B cell (primary cell): ENCODE results near the gene PRKAG2. TPM values are rescaled to one million over a fixed set of nuclear protein-coding genes. Genes with fewer than 3 reads are reported as not detected.

Experiments
- ATAC-seq: fragments of 200-7000 bp; cut with Tn5 transposase; one replicate; pipeline ENCODE4 v1.10.0; 2021; ENCODE audit warnings: low read depth, mild to moderate bottlenecking, moderate number of reproducible peaks, moderate library complexity
- CTCF ChIA-PET: fragments of 350-600 bp; sonication (Branson Sonifier 250); formaldehyde crosslinking; loops from one replicate; lab custom pipeline; 2021; ENCODE audit warnings: antibody characterized with exemption, inconsistent platforms; lab: Charles Lee
- POLR2A ChIA-PET: fragments of 350-600 bp; sonication (Branson Sonifier 250); formaldehyde crosslinking; loops from one replicate; lab custom pipeline; 2021; ENCODE audit warnings: antibody characterized with exemption; lab: Charles Lee
- DNase-seq: peaks from one replicate; pipeline ENCODE4 v3.0.0; 2013
- H2AFZ ChIP-seq: 2 replicates; pipeline ENCODE4 v1.6.1; 2012; ENCODE audit warnings: mild to moderate bottlenecking, low read depth, low read length; ENCODE audit not compliant: insufficient read depth, poor library complexity, severe bottlenecking
- H3K27ac ChIP-seq, 2 donors: 1 replicate in 1 of 2; 2 replicates in 1 of 2; pipeline ENCODE4 v1.5.1; 2012 to 2013; ENCODE audit warnings: low read length in 2 of 2, mild to moderate bottlenecking in 2 of 2, moderate library complexity in 1 of 2
- H3K27me3 ChIP-seq, 4 experiments: fragments of 200-600 bp in 1 of 4; sonication (generic) in 1 of 4; replicated peaks in 1 of 4; 1 replicate in 2 of 4; 2 replicates in 2 of 4; pipeline versions ENCODE4 v1.6.1 to v1.7.0; 2013 to 2016; ENCODE audit warnings: low read length in 3 of 4, mild to moderate bottlenecking in 2 of 4, mixed read lengths in 1 of 4, moderate library complexity in 1 of 4; ENCODE audit not compliant: insufficient read depth in 4 of 4, control insufficient read depth in 3 of 4; ENCODE audit errors: control extremely low read depth in 1 of 4
- H3K36me3 ChIP-seq, 2 experiments: replicated peaks in 1 of 2; 1 replicate in 1 of 2; 2 replicates in 1 of 2; pipeline versions ENCODE4 v1.6.1 to v1.7.1; 2013; ENCODE audit warnings: low read length in 1 of 2; ENCODE audit not compliant: insufficient read depth in 2 of 2, control insufficient read depth in 1 of 2; ENCODE audit errors: control extremely low read depth in 1 of 2, extremely low read depth in 1 of 2
- H3K4me1 ChIP-seq, 2 donors: fragments of 200-600 bp in 1 of 2; sonication (generic) in 1 of 2; 1 replicate in 1 of 2; 2 replicates in 1 of 2; pipeline versions ENCODE4 v1.5.1 to v1.6.1; 2013 to 2017; ENCODE audit warnings: low read length in 2 of 2; ENCODE audit not compliant: control insufficient read depth in 2 of 2, insufficient read depth in 2 of 2
- H3K4me2 ChIP-seq: replicated peaks from 2 replicates; pipeline ENCODE3; 2012; ENCODE audit warnings: mild to moderate bottlenecking, low read depth, low read length; ENCODE audit not compliant: poor library complexity, severe bottlenecking
- H3K4me3 ChIP-seq, 5 experiments: fragments of 200-600 bp in 1 of 5; sonication (generic) in 1 of 5; 1 replicate in 3 of 5; 2 replicates in 2 of 5; pipeline versions ENCODE4 v1.5.1 to v1.7.0; 2011 to 2016; ENCODE audit warnings: low read length in 4 of 5, mild to moderate bottlenecking in 4 of 5, low read depth in 2 of 5, control low read depth in 1 of 5, moderate library complexity in 1 of 5; ENCODE audit not compliant: insufficient read depth in 1 of 5; ENCODE audit errors: control extremely low read depth in 1 of 5, extremely low read depth in 1 of 5
- H3K79me2 ChIP-seq: fragments of 200-600 bp; sonication (generic); one replicate; pipeline ENCODE4 v1.6.0; 2016; ENCODE audit warnings: low read length; ENCODE audit not compliant: control insufficient read depth, insufficient read depth
- H3K9ac ChIP-seq: fragments of 200-600 bp; sonication (generic); 2 replicates; pipeline ENCODE4 v1.6.1; 2017; ENCODE audit warnings: mild to moderate bottlenecking, low read length, moderate library complexity
- H3K9me3 ChIP-seq, 3 donors: one replicate each; pipeline versions ENCODE4 v1.6.1 to v1.7.1; 2013; ENCODE audit warnings: low read length in 2 of 3; ENCODE audit not compliant: control insufficient read depth in 2 of 3, insufficient read depth in 1 of 3; ENCODE audit errors: control extremely low read depth in 1 of 3
- H4K20me1 ChIP-seq: 2 replicates; pipeline ENCODE4 v1.6.0; 2012; ENCODE audit warnings: mild to moderate bottlenecking, low read length; ENCODE audit not compliant: insufficient read depth, control insufficient read depth, poor library complexity, severe bottlenecking
- H3K27ac Mint-ChIP-seq: one replicate; pipeline ENCODE4 v1.8.0; 2021; ENCODE audit warnings: mixed read lengths
- H3K27me3 Mint-ChIP-seq: one replicate; pipeline ENCODE4 v1.8.0; 2021; ENCODE audit warnings: mixed read lengths
- H3K4me1 Mint-ChIP-seq: one replicate; pipeline ENCODE4 v1.8.0; 2021; ENCODE audit warnings: mixed read lengths
- H3K4me3 Mint-ChIP-seq: one replicate; pipeline ENCODE4 v1.8.0; 2021; ENCODE audit warnings: mixed read lengths
- H3K9me3 Mint-ChIP-seq: one replicate; pipeline ENCODE4 v1.8.0; 2022; ENCODE audit warnings: mixed read lengths; ENCODE audit not compliant: insufficient read depth
- EZH2 ChIP-seq: IDR thresholded peaks from 2 replicates; pipeline ENCODE4 v1.6.1; 2012; ENCODE audit warnings: borderline replicate concordance, low read depth, mild to moderate bottlenecking, moderate library complexity, low read length; ENCODE audit not compliant: insufficient read depth, poor library complexity, severe bottlenecking
- WGBS: methylation state at CpG from one replicate; pipeline ENCODE4 v1.1.5; 2013; ENCODE audit warnings: missing lambda C conversion rate; ENCODE audit not compliant: insufficient coverage; 5-methylcytosine and 5-hydroxymethylcytosine counted together
- intact Hi-C: fragments of 100-400 bp; cut with micrococcal nuclease; formaldehyde crosslinking; loops from one replicate; pipeline ENCODE4 v1.10.0; 2022
- polyA plus RNA-seq: library from polyadenylated mRNA; depleted of rRNA; stranded (reverse); fragments of >200 nt; gene quantifications from 2 replicates; pipeline ENCODE4 v1.2.3, GENCODE V29; 2012
- total RNA-seq, 2 donors: library from RNA; stranded (reverse); fragments of 120-200 nt in 1 of 2; gene quantifications; 1 replicate in 1 of 2; 2 replicates in 1 of 2; pipeline versions ENCODE4 v1.2.3 to v1.2.4, GENCODE V29; 2013 to 2022
- TF ChIP-seq, protein P1 (sequence below): fragments of 200-600 bp; IDR thresholded peaks from one replicate; pipeline ENCODE4 v1.8.0; 2022; ENCODE audit warnings: antibody characterized with exemption, mild to moderate bottlenecking

The PRKAG2 gene
- total and polyA plus RNA-seq, 2 donors (not counting 1 experiment from before 2014, with no cell fraction given) = 22.1 to 56.3 TPM

DNA sequence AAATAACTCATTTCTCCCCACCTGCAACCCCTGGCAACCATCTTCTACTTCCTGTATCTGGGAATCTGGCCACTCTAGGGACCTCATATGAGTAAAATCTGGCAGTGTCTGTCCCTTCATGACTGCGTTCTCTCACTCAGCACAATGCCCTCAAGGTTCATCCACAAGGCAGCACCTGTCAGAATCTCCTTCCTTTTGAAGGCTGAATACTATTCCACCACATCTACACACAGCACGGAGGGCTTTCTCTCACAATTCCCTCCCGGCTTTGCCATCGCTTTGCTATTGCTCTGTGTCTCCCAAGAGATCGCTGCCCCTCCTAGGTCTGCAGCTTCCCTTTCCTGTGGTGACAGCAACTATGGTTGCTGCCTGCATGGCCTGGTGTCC is 182.5 kb downstream of the PRKAG2 start:
- Histone ChIP-seq H2AFZ (no peak overlapping the region), H4K20me1 (peaks cover 14% of the 10 kb centered on the region), H3K27me3 (no peaks in the 10 kb centered on the region), H3K79me2 (no peaks in the 10 kb centered on the region), H3K27ac (no peak overlapping the region), H3K9me3 (peaks cover 0 to 3% (median 0%) of the 10 kb centered on the region in 3 donors), H3K4me2 (no peak overlapping the region), H3K36me3 (no peaks in the 10 kb centered on the region), H3K4me3 (no peak overlapping the region), H3K4me1 (no peaks in the 10 kb centered on the region), H3K9ac (no peak overlapping the region)
- Mint-ChIP-seq H3K4me3 (no peak overlapping the region), H3K4me1 (peaks cover 7% of the 10 kb centered on the region), H3K27me3 (no peaks in the 10 kb centered on the region), H3K9me3 (no peaks in the 10 kb centered on the region), H3K27ac (no peak overlapping the region)
- ATAC-seq = no peak
- WGBS = 75% methylated on average over 5 of the region's 5 CpGs
- ChIA-PET POLR2A (no interaction called here), CTCF (no interaction called here)
- DNase-seq = no peak
- TF ChIP-seq, protein P1, sequence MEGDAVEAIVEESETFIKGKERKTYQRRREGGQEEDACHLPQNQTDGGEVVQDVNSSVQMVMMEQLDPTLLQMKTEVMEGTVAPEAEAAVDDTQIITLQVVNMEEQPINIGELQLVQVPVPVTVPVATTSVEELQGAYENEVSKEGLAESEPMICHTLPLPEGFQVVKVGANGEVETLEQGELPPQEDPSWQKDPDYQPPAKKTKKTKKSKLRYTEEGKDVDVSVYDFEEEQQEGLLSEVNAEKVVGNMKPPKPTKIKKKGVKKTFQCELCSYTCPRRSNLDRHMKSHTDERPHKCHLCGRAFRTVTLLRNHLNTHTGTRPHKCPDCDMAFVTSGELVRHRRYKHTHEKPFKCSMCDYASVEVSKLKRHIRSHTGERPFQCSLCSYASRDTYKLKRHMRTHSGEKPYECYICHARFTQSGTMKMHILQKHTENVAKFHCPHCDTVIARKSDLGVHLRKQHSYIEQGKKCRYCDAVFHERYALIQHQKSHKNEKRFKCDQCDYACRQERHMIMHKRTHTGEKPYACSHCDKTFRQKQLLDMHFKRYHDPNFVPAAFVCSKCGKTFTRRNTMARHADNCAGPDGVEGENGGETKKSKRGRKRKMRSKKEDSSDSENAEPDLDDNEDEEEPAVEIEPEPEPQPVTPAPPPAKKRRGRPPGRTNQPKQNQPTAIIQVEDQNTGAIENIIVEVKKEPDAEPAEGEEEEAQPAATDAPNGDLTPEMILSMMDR = no peak
- TF ChIP-seq EZH2 = no peak
- intact Hi-C loops = no loop called here

DNA sequence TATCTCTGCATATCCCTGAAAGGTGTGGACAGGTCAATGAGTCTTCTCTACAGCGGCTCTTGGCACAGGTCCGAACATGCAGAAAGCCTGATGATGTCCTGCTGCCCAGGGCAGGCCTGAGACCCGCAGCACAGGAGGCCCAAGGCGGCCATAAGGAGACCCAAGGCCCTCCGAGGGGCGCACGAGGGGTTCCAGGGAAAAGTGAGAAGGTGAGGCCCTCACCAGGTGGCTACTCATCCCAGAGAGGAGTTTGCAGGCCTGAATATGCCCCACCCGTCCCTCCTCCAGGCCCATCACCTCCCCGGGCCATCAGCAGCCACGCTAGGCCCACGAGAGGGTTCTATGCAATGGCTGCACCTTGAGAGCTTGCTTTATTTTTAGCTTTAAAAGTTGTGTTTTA is 183.8 kb downstream of the PRKAG2 start:
- intact Hi-C loops = no loop called here
- Mint-ChIP-seq H3K27ac (no peak overlapping the region), H3K4me3 (no peak overlapping the region), H3K9me3 (no peaks in the 10 kb centered on the region), H3K27me3 (no peaks in the 10 kb centered on the region), H3K4me1 (peaks cover under 1% of the 10 kb centered on the region)
- WGBS = 90% methylated on average over 8 of the region's 11 CpGs
- H3K4me1 ChIP-seq = no peaks in the 10 kb centered on the region
- CTCF ChIA-PET = no interaction called here
- H3K9ac ChIP-seq = no peak overlapping the region
- no peaks in the 10 kb centered on the region for H3K79me2 ChIP-seq
- no peaks in the 10 kb centered on the region for H3K36me3 ChIP-seq
- POLR2A ChIA-PET = no interaction called here
- H2AFZ ChIP-seq = no peak overlapping the region
- no peak for DNase-seq
- H3K9me3 ChIP-seq = peaks cover 0 to 3% (median 0%) of the 10 kb centered on the region in 3 donors
- no peak overlapping the region for H3K4me2 ChIP-seq
- no peak overlapping the region for H3K4me3 ChIP-seq
- ATAC-seq = no peak
- no peak overlapping the region for H3K27ac ChIP-seq
- H4K20me1 ChIP-seq = peaks cover 14% of the 10 kb centered on the region
- no peak for TF ChIP-seq EZH2
- TF ChIP-seq, protein P1 = no peak
- H3K27me3 ChIP-seq = no peaks in the 10 kb centered on the region
